Heart left ventricle (tissue), 16 donors: ENCODE measurements around the gene TMEM163. TPM values are rescaled to one million over a fixed set of nuclear protein-coding genes. Genes with fewer than 3 reads are reported as not detected.

Source experiments
- ATAC-seq, 4 donors: fragments of 200-7000 bp; cut with Tn5 transposase; one replicate each; pipeline ENCODE4 v1.9.1; 2020 to 2022; ENCODE audit warnings: moderate library complexity in 4 of 4, mild to moderate bottlenecking in 3 of 4, moderate number of reproducible peaks in 1 of 4
- DNase-seq, 5 donors: peaks; one replicate each; pipeline ENCODE4 v3.0.0-alpha.2; 2020
- H3K27ac ChIP-seq, 12 donors: fragments of 200-600 bp; sonication (generic) in 4 of 12; one replicate each; pipeline versions ENCODE4 v1.5.0 to v1.8.0; 2016 to 2022; ENCODE audit warnings: mild to moderate bottlenecking in 2 of 12
- H3K27me3 ChIP-seq, 9 donors: fragments of 200-600 bp; sonication (generic) in 2 of 9; one replicate each; pipeline versions ENCODE4 v1.5.1 to v1.8.0; 2016 to 2022; ENCODE audit warnings: mild to moderate bottlenecking in 3 of 9
- H3K36me3 ChIP-seq, 9 donors: fragments of 200-600 bp; sonication (generic) in 2 of 9; one replicate each; pipeline versions ENCODE4 v1.5.0 to v1.8.0; 2018 to 2022; ENCODE audit warnings: mild to moderate bottlenecking in 2 of 9
- H3K4me1 ChIP-seq, 12 donors: fragments of 200-600 bp; sonication (generic) in 4 of 12; one replicate each; pipeline versions ENCODE4 v1.5.0 to v1.8.0; 2016 to 2022; ENCODE audit warnings: mild to moderate bottlenecking in 3 of 12
- H3K4me3 ChIP-seq, 12 donors: fragments of 200-600 bp; sonication (generic) in 4 of 12; one replicate each; pipeline versions ENCODE4 v1.5.0 to v1.8.0; 2017 to 2022; ENCODE audit warnings: mild to moderate bottlenecking in 9 of 12, moderate library complexity in 4 of 12
- H3K9me3 ChIP-seq, 12 donors: fragments of 200-600 bp; sonication (generic) in 4 of 12; one replicate each; pipeline versions ENCODE4 v1.5.0 to v1.8.0; 2016 to 2022; ENCODE audit warnings: mild to moderate bottlenecking in 1 of 12
- CTCF ChIP-seq, 12 donors: fragments of 200-600 bp; sonication (generic) in 4 of 12; IDR thresholded peaks; one replicate each; pipeline versions ENCODE4 v1.5.0 to v1.8.0; 2018 to 2022; ENCODE audit warnings: antibody characterized with exemption in 12 of 12, mild to moderate bottlenecking in 5 of 12
- POLR2A ChIP-seq, 2 donors: fragments of 450-650 bp; IDR thresholded peaks; one replicate each; pipeline ENCODE4 v1.6.1; 2017; ENCODE audit warnings: antibody characterized with exemption in 2 of 2, mild to moderate bottlenecking in 2 of 2, moderate library complexity in 2 of 2
- WGBS, 4 donors: extraction: QIAGEN DNeasy Blood & Tissue Kit in 2 of 4; methylation state at CpG; one replicate each; pipeline versions ENCODE4 v1.1.5 to v1.1.7; 2013 to 2018; 5-methylcytosine and 5-hydroxymethylcytosine counted together
- intact Hi-C, 10 donors: fragments of 100-400 bp; cut with DNase I; formaldehyde crosslinking; loops; one replicate each; pipeline versions ENCODE4 v1.11.1 to v1.14.2; 2022
- polyA plus RNA-seq, 2 donors: library from polyadenylated mRNA; stranded (reverse); fragments of 200-250 nt; gene quantifications; one replicate each; pipeline ENCODE4 v1.2.3, GENCODE V29; 2013
- total RNA-seq, 9 donors: library from RNA; depleted of rRNA in 2 of 9; stranded (reverse); fragments of >200 nt in 2 of 9; fragmentation: NEBNext Ultra II Directional in 3 of 9; extraction: Animal tissue kit (Norgen Biotek cat#: 25700) in 3 of 9; gene quantifications; one replicate each; pipeline versions ENCODE4 v1.1.0 to v1.2.4, GENCODE V29; 2016 to 2023
- donor health status: ischemic (EF 13 %, LVEDD 7.1; RV severe dilation, severe dysfunction).
- donor health status: healthy with polysubstance abuse.
- donor health status: DM: no; HTN: yes; CAD: no.
- donor health status: DM: no; HTN: no; CAD: no.
- donor health status: ischemic (EF 25% LVEDD 6.9; RV normal size, moderate dysfunction).
- donor health status: ischemic (EF 25% LVEDD 5.7; RV mildly dilated, moderate dysfunction).
- donor health status: healthy.
- donor health status: DM: yes; HTN: yes; CAD: no.
- donor health status: ischemic (EF 35%, LVEDD 5.7; RV mildly dilated, moderate dysfunction).
- donor health status: nonischemic (EF 11% LVEDD 7.7; RV severe dilation, severe dysfunction).
- donor health status: DM: yes; HTN: yes; CAD: no.
- donor health status: PGD.
- donor health status: ischemic (EF 29% LVEDD 5.4; RV normal size, mild dysfunction).
- donor health status: nonischemic (EF 23%, LVEDD 6.1; RV moderate dilation, normal function).

TMEM163 gene
- total and polyA plus RNA-seq, 11 donors, result 0.14 to 1.4 (median 0.47) TPM

GRCh38 chr2:134669731-134670669 is 48.8 kb downstream of the TMEM163 start:
- no peak for TF ChIP-seq CTCF (IDR thresholded peaks at IDR 0.05)
- no peak for TF ChIP-seq POLR2A (IDR thresholded peaks at IDR 0.05)
- Histone ChIP-seq H3K4me3 (no peak overlapping the region), H3K27me3 (peaks cover 0 to 3% (median 0%) of the 10 kb centered on the region in 9 donors), H3K4me1 (peaks cover 0 to 32% (median 0%) of the 10 kb centered on the region in 12 donors), H3K9me3 (peaks cover 0 to 9% (median 0%) of the 10 kb centered on the region in 12 donors), H3K27ac (peak overlapping the region in 1 of 12 donors; percentile 74), H3K36me3 (no peaks in the 10 kb centered on the region)
- DNase-seq (no peak), ATAC-seq (no peak)
- intact Hi-C loops, result no loop called here
- 82 to 88% (median 83%) methylated on average over 12 of the region's 12 CpGs for WGBS, 4 donors

- no peaks in the 10 kb centered on the region for H3K36me3 ChIP-seq
- peaks cover 0 to 6% (median 0%) of the 10 kb centered on the region in 12 donors for H3K9me3 ChIP-seq
- TF ChIP-seq CTCF (IDR thresholded peaks at IDR 0.05), result no peak
- no peak for TF ChIP-seq POLR2A (IDR thresholded peaks at IDR 0.05)
- H3K27me3 ChIP-seq, result peaks cover 0 to 6% (median 0%) of the 10 kb centered on the region in 9 donors
- H3K4me3 ChIP-seq, result no peak overlapping the region
- intact Hi-C loops, result no loop called here
- DNase-seq, result no peak
- peaks cover 0 to 32% (median 0%) of the 10 kb centered on the region in 12 donors for H3K4me1 ChIP-seq
- H3K27ac ChIP-seq, result peak overlapping the region in 1 of 12 donors; percentile 74
- WGBS, 4 donors, result 73 to 87% (median 85%) methylated on average over 7 of the region's 7 CpGs
- no peak for ATAC-seq
Measured at GRCh38 chr2:134668821-134669220, 50.0 kb downstream of the TMEM163 start.

- peaks cover 0 to 32% (median 0%) of the 10 kb centered on the region in 12 donors for H3K4me1 ChIP-seq
- intact Hi-C loops, result no loop called here
- ATAC-seq (no peak), DNase-seq (no peak)
- H3K36me3 ChIP-seq, result no peaks in the 10 kb centered on the region
- TF ChIP-seq POLR2A (IDR thresholded peaks at IDR 0.05) (no peak), CTCF (IDR thresholded peaks at IDR 0.05) (no peak)
- H3K9me3 ChIP-seq, result no peaks in the 10 kb centered on the region
- peaks cover 0 to 6% (median 0%) of the 10 kb centered on the region in 9 donors for H3K27me3 ChIP-seq
- no peak overlapping the region for H3K4me3 ChIP-seq
- WGBS, 4 donors, result 94 to 97% (median 97%) methylated on average over 2 of the region's 2 CpGs
- H3K27ac ChIP-seq, result no peak overlapping the region
Measured at GRCh38 chr2:134667541-134667940, 51.3 kb downstream of the TMEM163 start.

GRCh38 chr2:134667081-134667480 is 51.7 kb downstream of the TMEM163 start:
- DNase-seq (no peak), ATAC-seq (no peak)
- peaks cover 0 to 6% (median 0%) of the 10 kb centered on the region in 9 donors for H3K27me3 ChIP-seq
- peaks cover 0 to 31% (median 0%) of the 10 kb centered on the region in 12 donors for H3K4me1 ChIP-seq
- no peak for TF ChIP-seq CTCF (IDR thresholded peaks at IDR 0.05)
- TF ChIP-seq POLR2A (IDR thresholded peaks at IDR 0.05), result no peak
- intact Hi-C loops, result no loop called here
- H3K27ac ChIP-seq, result no peak overlapping the region
- H3K36me3 ChIP-seq, result no peaks in the 10 kb centered on the region
- no peak overlapping the region for H3K4me3 ChIP-seq
- WGBS, 4 donors, result 87 to 93% (median 89%) methylated on average over 4 of the region's 4 CpGs
- H3K9me3 ChIP-seq, result no peaks in the 10 kb centered on the region
